ENCODE data around the gene GJD2.

The GJD2 gene

GRCh38 chr15:34772312-34772711 lies 17.5 kb upstream of the GJD2 start:
- no peak for DNase-seq

GRCh38 chr15:34769711-34770110 lies 14.9 kb upstream of the GJD2 start:
- DNase-seq: no peak

DNA sequence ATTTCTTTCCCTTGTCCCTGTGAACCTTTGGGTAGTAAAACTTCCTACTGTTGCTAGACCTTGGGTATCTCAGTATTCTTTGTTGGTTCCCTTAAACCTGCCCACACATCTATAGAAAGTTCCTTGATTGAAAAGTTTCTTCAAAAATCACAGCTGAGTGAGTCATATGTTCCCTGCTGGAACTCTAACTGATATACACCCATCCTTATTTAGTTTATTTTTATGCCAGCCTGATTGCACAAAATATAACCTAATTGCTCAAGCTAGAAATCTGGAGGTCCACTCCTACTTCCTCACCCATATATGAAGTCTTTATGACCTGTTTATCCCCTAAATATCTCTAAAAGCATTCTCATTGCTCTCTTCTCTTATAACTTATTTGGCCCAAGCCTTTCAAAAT lies 13.7 kb upstream of the GJD2 start:
- no peak for DNase-seq

DNA sequence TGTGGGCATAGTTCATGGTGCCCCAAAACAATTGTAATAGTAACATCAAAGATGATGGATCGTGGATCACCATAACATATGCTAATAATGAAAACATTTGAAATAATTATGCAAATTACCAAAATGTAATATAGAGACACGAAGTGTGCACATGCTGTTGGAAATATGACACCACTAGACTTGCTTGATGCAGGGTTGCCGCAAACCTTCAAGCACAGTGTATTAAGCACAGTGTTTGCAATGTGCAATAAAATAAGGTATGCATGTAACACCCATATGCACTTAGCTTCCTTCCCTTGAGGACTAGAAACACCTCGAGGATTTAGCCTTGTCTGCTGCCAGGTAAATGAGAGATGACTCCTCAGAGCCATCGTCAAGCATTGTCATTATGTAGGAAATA lies 10.9 kb upstream of the GJD2 start:
- no peak for DNase-seq

DNA sequence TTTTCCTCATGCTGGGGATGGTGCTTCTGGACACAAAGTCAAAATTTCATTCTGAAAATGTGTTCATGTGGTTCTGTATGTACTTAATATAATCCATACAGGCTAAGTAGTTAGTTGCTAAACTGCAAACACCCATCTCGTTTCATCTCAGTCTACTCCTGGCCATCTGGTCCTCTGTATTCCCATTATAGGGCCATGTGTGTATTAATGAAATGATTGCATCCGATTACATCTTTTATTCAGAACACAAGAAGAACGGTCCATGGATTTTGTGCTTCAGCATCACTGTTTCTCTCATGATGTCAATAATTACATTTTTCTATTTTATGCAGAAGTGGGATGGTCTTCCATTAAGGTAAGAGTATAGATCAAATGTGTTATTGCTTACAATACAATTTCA lies 6.1 kb upstream of the GJD2 start:
- DNase-seq: no peak

DNA sequence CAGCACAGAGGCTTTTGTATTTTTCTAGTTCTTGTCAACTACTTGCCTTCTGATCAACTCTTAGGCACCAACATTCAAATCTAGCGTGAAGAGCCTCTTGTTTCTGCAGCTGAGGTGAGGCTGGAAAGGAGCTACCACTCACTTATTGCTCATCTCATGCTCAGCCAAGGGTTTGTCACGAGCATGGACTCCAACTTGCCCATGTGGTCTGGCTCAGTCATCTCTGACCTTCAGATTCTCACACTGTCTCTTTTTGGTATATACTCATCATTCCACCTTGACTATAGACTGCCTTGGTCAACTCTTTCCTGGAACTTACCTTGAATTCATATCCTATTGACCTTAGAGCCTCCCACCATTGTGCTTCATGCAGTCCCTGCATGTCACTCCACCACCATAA lies 5.2 kb upstream of the GJD2 start:
- DNase-seq: no peak

GRCh38 chr15:34759347-34759746 lies 4.5 kb upstream of the GJD2 start:
- DNase-seq: no peak

GRCh38 chr15:34757262-34757661 lies 2.5 kb upstream of the GJD2 start:
- DNase-seq: no peak

GRCh38 chr15:34755419-34755773 lies 598 bp upstream of the GJD2 start:
- no peak for DNase-seq

DNA sequence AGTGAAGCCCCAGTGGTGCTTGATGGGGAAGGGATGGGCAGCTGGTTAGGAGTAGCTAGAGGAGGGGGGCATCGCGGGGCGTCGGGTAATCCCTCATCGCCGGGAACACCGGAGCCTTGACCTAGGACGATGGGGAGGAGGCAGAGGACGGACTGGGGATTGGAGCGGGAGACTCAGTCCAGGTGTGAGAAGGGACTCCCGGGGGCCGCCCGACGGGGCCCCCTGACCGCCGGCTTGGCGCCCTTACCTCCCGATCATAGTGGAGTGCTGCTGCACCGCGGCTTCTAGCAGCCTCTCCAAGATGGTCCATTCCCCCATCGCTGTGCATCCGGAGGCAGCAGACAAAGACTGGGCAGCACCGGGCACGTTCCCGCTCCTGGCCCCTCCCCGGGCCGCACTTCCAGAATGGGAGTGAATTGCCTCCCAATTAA lies 612 bp downstream of the GJD2 start:
- no peak for DNase-seq

DNA sequence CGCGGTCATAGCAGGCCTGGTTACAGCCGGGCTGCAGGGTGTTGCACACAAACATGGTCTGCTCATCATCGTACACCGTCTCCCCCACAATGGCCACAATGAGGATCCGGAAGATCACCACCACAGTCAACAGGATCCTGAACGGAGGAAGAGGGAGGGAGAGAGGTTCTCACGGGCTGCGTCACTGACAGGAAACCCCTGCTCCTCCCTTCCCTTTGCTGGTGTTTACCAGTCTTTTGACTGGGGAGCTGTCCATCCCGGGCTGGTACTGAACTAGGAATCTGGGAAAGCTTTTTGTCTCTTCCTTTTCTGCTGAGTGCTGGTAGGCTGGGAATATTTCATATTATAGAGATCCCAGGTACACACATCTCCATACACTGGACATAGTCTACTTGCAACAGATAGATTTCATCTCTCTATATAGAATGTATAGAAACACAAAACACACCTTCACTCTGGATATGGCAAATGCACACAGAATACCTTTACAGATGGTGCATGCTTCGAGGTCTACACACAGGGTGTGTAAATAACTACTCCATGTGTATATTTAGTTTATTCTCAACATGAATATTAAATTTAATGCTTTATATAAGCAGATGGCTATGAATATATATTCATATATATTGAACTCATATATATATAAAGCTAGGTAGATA lies 1.4 kb downstream of the GJD2 start:
- DNase-seq: no peak

DNA sequence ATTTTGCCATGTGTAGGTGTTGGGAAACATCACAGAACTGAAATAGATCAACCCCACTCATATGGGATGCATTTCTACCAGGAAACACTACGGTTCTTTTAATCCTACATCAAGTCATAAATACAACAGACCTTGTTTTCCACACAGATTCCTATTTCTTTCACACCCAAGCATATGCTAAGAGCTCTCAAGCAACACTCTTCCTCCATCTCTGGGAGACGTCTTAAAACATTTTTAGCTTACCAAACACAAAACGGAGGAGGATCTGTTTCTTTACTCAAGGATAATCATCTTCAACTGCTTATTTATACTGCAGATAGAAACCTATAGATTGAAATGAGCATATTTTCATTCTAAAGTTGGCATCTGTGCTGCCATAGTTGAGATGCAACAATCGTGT lies 5.1 kb downstream of the GJD2 start:
- DNase-seq: no peak

DNA sequence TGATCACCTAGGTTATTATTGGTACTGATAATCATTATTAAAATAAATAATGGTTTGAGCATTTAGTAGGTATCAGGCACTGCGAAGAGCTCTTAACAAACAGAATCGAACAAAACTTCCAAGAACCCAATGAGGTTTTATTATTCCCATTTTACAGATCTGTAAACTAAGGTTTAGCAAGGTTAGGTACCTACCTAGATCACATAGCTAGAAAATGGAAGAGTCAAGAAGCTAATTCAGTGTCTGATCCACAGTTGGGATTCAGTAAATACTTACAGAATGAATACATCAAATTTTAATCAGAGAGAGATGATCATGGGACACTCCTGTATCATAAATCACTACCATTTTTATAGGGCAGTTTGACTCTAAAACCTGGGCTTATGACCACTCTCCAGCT lies 15.5 kb downstream of the GJD2 start:
- DNase-seq: no peak

DNA sequence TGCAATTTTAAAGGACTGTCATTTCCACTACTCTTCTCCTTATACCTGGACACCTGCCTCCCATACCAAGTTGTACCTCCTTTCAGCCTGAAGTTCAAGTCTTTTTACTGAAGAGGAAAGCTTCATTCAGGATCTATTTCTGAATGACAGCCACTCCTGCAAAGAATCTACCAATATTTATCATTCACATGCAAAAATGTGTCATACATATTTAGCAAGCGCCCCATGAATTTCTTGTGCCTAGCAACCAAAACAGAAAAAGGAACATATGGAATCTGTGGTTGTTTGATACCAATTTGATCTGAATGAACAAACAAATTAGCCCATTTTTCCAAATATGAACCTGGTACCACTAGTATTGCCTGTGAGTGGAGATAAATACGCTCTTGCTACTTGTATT lies 16.8 kb downstream of the GJD2 start:
- no peak for DNase-seq

GRCh38 chr15:34737477-34737876 lies 17.3 kb downstream of the GJD2 start:
- no peak for DNase-seq

GRCh38 chr15:34734303-34734702 lies 20.5 kb downstream of the GJD2 start:
- no peak for DNase-seq

- DNase-seq: no peak
These were observed 21.2 kb downstream of the GJD2 start for GRCh38 chr15:34733621-34734020.

DNA sequence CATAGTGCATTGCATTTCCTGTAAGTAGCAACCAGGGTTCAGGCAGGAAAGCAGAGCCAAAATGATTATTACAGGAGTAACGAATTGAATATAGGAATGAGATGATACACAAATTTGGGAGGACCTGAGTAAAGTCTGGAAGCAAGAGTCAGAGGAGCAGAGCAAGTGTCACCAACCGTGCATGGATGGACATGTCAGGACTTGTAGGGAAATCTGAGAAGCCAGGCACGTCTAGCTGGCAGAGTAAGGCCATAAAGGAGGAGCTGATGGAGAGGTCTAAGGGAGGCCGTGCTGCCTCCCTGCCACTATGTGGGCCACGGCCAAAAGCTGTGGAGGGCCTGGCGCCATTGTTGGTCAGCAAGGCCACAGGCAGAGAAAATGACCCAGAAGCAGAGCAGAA lies 22.4 kb downstream of the GJD2 start:
- no peak for DNase-seq

- DNase-seq: no peak
These were observed 24.1 kb downstream of the GJD2 start for GRCh38 chr15:34730701-34731100.

- DNase-seq: no peak
These were observed 24.9 kb downstream of the GJD2 start for GRCh38 chr15:34729886-34730285.

DNA sequence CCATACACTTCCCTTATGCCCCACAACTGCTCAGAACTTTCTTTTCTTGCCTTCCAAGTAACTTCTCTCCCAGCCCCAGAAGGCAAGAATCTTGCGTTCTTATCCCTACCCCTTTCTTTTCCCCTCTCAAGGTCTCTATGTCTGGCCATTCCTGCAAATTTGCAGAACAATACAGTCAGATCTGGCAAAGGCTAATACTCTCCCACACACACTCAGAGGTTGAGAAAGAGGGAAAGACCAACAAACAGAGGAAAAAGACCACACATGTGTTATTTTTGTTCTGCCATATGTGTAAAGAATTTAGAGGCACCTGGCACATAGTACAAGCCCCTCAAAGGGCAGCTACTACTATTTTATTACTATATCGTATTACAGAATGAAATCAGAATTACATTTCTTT lies 25.7 kb downstream of the GJD2 start:
- no peak for DNase-seq

GRCh38 chr15:34726406-34727100 lies 28.2 kb downstream of the GJD2 start:
- DNase-seq: no peak

GRCh38 chr15:34725556-34725955 lies 29.2 kb downstream of the GJD2 start:
- no peak for DNase-seq

GRCh38 chr15:34724481-34724880 lies 30.3 kb downstream of the GJD2 start:
- no peak for DNase-seq

- DNase-seq: no peak
These were observed 32.4 kb downstream of the GJD2 start for GRCh38 chr15:34722439-34722836.
